GM18505 (cell line): Measurements from ENCODE around the gene LLGL1.
A peak's percentile ranks its signal among the peaks of the same experiment; 100 is the strongest.

Experiments used
- ATAC-seq: cut with Tn5 transposase; IDR thresholded peaks from one replicate; pipeline ENCODE4 v1.9.1; 2021; ENCODE audit not compliant: unreplicated experiment
- POLR2A ChIP-seq: IDR thresholded peaks from 4 replicates; pipeline ENCODE4 v1.6.1; 2011; ENCODE audit warnings: borderline replicate concordance; ENCODE audit not compliant: insufficient read depth, insufficient read length; ENCODE audit errors: extremely low read depth

LLGL1 gene

DNA sequence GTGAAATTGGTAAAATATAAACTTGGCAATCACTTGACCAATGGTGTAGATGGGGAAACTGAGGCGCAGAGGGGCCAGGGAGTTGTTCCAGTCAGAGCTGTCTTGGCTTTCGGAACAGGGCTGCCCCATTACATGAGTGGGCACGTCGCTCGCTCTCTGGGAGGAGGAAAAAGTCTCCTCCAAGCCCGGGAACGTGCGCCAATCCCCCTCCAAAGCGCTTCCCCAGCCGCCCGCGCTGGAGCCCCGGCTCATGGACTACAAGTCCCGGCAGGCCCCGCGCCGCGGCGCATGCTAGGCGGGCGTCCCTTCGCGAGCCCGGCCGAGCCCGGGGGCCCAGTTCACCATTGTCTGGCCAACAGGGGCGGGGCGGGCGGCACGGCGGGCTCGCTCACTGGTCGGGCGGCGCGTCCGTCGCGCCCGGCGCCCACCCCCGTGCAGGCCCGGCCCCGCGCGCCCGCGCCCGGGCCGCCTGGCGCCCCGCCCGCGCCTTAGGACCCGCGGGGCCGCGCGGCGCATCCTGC, at the start of gene LLGL1:
LLGL1 (plus strand) TSS at position 515 of the 521 bp plus-strand sequence. CDS start 48 bp downstream, outside the sequence.
- ATAC-seq, result peak; percentile 86
- no peak for TF ChIP-seq POLR2A

DNA sequence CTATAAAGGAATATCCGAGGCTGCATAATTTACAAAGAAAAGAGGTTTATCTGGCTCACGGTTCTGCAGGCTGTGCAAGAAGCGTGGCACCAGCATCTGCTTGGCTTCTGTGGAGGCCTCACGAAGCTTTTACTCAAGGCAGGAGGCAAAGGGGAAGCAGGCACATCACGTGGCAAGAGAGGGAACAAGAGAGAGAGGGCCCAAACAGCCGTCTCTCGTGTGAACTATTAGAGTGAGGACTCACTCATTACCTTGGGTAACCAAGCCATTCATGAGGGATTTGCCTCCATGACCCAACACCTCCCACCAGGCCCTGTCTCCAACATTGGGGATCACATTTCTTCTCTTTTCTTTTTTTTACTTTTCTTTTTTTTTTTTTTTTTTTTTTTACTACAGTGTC, 49.3 kb upstream of the LLGL1 start:
- ATAC-seq, result no peak
- no peak for TF ChIP-seq POLR2A

- ATAC-seq, result no peak
- no peak for TF ChIP-seq POLR2A
Observed at GRCh38 chr17:18177133-18177532, 48.3 kb upstream of the LLGL1 start.

DNA sequence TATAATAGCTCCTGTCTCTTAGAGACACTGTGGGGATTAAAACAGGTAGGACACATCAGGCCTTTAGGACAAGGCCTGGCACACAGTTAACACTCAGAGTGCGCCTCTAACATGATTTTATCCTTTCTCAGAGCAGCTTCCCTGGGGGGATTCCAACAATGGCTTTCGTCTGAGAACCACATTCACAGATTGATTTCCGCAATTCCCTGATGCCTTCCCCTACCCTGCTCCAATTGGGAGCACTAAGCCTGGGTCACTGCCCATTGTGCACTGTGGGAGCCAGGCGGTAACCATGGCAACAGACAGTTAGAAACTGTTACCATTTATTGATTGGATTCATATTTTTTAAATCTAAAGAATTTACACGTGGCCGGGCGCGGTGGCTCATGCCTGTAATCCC, 47.7 kb upstream of the LLGL1 start:
- no peak for ATAC-seq
- no peak for TF ChIP-seq POLR2A

- ATAC-seq, result no peak
- no peak for TF ChIP-seq POLR2A
Observed at GRCh38 chr17:18179196-18179595, 46.2 kb upstream of the LLGL1 start.

- no peak for TF ChIP-seq POLR2A
- ATAC-seq, result no peak
Observed at GRCh38 chr17:18179804-18180203, 45.6 kb upstream of the LLGL1 start.

DNA sequence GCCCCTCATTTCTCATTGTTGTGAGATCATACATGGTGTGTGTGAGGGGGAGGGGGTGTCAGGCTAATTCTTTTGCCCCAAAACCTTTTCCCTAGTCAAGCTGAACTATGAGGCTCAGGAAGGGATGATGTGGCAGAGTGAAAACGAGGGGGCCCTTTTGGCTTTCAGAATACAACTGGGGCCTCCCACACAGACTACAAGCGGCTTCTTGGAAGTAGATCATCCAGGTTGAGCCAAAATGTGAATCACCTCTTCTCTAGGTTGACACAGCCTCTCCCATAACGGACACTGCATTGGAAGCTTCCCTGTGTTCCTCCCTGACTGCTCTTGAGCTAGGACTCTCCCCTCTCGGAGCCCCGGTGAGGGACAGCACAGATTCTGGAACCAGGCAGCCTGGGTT, 44.1 kb upstream of the LLGL1 start:
- no peak for ATAC-seq
- TF ChIP-seq POLR2A, result no peak

GRCh38 chr17:18182110-18182977, 43.1 kb upstream of the LLGL1 start:
- TF ChIP-seq POLR2A, result no peak
- no peak for ATAC-seq

DNA sequence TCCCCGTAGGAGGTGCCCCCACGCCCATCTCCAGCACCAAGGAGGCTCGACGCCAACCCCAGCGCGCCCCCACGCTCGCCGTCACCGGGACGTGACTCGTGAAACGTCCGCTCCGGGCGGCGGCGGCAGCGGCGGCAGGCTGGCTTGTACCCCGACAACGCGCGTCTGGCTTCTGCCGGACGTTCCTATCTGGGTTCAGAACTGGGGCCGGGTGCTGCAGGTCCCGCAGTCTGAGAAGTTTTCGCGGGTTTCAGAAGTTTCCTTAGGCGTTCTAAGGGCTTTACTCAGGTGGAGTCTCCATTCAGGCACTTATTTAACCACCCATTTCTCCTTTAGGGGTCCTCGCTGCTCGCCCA, 42.5 kb upstream of the LLGL1 start:
- peak; percentile 82 for TF ChIP-seq POLR2A
- peak; percentile 42 for ATAC-seq

- ATAC-seq, result peak; percentile 79
- peak; percentile 26 for TF ChIP-seq POLR2A
Observed at GRCh38 chr17:18183334-18184142, 41.9 kb upstream of the LLGL1 start, which contains the start of gene ALKBH5. Gene ALKBH5 (plus strand): TSS chr17:18183828. CDS start chr17:18184244, 416 bp downstream.

- peak; percentile 10 for ATAC-seq
- TF ChIP-seq POLR2A, result no peak
Observed at GRCh38 chr17:18184143-18185031, 41.0 kb upstream of the LLGL1 start.

DNA sequence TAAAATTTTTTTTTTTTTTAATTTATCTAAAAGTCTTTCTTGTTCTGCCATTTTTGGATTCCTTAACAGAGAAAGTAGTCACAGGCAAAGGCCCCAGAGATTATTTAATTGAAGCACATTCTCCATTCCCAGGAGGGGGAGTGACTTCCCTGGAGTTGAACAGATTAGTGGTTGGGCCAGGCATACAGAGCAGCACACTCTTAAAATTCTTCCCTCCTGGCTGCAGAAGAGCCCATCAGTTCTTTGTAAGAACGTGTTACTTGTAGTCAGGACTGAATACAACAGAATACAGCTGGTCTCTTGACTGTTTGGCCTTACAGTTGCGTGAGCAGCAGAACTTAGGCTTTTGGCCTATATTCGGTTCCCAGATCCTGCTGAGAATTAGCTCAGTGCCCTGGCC, 40.0 kb upstream of the LLGL1 start:
- no peak for ATAC-seq
- no peak for TF ChIP-seq POLR2A
